ENCODE results near the gene ADAM19.

DNA sequence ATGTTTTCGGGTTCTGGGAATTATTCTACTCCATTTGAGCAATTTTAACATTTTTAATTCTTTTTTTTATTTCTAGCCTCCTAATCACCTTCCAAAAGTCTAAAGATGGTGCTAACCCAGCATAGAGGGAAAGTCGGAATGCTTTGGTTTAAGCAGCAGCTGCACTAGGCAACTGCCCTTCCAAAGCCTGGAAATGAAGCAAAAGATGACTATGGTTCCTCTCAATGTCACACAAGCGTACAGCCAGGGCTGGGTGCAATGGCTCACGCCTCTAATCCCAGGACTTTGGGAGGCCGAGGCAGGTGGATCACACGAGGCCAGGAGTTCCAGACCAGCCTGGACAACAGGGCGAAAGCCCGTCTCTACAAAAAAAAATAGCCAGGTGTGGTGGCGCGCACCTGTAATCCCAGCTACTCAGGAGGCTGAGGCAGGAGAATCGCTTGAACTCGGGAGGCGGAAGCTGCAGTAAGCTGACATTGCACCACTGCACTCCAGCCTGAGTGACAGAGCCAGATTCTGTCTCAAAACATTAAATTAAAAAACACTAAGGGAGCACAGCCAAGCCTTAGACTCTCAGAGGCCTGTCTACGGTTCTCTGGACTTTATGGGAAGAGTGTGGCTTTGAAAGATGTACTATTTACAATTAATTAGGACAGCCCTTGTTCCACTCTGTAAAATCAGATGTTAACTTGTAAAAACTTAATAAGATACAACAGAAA lies 33.1 kb downstream of the ADAM19 start:
- TF ChIP-seq, protein P1, sequence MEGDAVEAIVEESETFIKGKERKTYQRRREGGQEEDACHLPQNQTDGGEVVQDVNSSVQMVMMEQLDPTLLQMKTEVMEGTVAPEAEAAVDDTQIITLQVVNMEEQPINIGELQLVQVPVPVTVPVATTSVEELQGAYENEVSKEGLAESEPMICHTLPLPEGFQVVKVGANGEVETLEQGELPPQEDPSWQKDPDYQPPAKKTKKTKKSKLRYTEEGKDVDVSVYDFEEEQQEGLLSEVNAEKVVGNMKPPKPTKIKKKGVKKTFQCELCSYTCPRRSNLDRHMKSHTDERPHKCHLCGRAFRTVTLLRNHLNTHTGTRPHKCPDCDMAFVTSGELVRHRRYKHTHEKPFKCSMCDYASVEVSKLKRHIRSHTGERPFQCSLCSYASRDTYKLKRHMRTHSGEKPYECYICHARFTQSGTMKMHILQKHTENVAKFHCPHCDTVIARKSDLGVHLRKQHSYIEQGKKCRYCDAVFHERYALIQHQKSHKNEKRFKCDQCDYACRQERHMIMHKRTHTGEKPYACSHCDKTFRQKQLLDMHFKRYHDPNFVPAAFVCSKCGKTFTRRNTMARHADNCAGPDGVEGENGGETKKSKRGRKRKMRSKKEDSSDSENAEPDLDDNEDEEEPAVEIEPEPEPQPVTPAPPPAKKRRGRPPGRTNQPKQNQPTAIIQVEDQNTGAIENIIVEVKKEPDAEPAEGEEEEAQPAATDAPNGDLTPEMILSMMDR (IDR thresholded peaks at IDR 0.05; ENCODE audit: borderline replicate concordance, extremely low read depth, low read length, poor library complexity, severe bottlenecking), result no peak
- no peak for TF ChIP-seq EZH2 (IDR thresholded peaks at IDR 0.05; ENCODE audit: borderline replicate concordance, low read depth, low read length, severe bottlenecking)

Data from DND-41 (cell line).